GM21381 (cell line): ENCODE measurements around the gene FGD6.
"Not testable (repeated sequence)": the region's sequence is repeated elsewhere in the genome, so short reads cannot be mapped to it uniquely, and the experiment has no call there.

Source experiments
- ATAC-seq: cut with Tn5 transposase; IDR thresholded peaks from one replicate; pipeline ENCODE4 v1.9.1; 2021; ENCODE audit warnings: mild to moderate bottlenecking, moderate library complexity; ENCODE audit not compliant: unreplicated experiment

FGD6 gene

DNA sequence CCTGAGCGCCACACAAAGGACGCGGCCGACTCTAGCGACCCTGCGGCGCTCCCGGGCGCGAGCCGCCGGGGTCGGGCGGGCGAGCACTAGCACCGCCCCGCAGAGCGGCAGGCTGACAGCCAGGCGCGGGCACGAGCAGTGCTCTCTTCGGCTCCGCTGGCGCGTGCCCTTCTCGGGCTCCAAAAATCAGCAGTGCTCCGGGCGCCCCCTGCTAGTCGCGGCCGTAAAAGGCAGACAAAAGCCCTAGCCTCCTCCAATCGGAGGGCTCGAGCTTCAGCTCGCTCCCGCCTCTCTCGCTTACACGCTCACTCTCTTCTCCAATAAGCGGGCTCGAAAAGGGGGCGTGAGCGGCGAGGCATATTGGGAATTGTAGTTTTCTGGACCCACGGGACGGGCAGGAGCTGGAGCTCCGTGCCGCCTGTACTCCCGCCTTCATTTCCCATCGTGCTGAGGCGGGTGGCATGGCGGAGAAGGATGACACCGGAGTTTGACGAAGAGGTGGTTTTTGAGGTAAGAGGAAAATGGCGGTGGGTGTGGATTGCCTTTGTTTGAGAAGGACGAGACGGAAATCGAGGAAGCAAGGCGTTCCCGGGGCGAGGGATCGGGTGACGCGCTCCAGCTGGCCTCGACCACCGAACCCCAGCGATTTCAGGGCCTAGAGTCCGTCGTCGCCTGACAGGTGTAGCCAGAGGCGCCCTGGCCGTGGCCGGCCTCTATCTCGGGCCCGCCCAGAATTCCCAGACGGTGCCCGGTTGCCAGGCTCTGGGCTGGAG lies at the start of gene FGD6, which contains the start of gene VEZT:
TSS of gene FGD6 (minus strand) at position 91 of the 773 bp plus-strand sequence. CDS start 227 bp downstream, outside the sequence.
TSS of gene VEZT (plus strand) at position 431 of the 773 bp plus-strand sequence. CDS start at position 475, 44 bp downstream.
- ATAC-seq, result peak; percentile 95

DNA sequence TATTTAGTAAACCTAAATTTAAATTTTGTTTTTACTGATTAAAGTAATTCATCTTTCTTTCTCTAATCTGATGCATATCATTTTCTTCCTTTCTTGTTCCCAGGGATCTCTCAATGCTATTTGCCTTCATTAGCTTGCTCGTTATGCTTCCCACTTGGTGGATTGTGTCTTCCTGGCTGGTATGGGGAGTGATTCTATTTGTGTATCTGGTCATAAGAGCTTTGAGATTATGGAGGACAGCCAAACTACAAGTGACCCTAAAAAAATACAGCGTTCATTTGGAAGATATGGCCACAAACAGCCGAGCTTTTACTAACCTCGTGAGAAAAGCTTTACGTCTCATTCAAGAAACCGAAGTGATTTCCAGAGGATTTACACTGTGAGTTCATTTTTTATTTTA lies 49.0 kb upstream of the FGD6 start:
- ATAC-seq, result no peak

DNA sequence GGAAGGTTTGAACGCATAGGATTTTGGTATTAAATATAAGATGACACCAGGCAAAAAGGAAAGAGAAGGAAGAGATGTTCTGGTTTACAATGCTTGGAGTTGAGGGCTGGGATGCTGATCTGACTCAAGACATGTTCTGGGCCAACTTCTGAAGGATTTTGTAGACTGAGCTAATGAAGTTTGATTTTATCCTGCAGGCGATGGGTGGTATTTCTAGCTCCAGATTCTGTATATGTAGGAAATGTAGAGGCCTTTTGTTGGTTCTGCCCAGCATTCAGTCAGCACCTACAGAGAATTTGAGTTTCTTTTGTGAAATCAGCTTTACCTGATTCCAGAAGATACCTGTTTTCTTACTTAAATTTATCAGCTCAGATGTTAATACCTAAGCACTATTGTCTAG lies 48.5 kb upstream of the FGD6 start:
- ATAC-seq, result no peak

DNA sequence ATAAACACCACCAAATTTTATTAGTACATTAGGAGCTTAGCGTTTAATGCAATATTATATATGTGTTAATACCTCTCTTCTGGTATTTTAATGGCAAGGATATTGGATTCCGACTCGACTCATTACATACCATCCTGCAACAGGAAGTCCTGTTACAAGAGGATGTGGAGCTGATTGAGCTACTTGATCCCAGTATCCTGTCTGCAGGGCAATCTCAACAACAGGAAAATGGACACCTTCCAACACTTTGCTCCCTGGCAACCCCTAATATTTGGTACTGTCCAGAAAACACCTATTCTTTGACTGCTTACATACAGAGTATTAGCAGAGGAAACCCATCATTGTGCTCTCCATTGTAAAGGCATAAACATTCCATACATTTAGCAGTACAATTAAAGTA lies 45.5 kb upstream of the FGD6 start:
- no peak for ATAC-seq

DNA sequence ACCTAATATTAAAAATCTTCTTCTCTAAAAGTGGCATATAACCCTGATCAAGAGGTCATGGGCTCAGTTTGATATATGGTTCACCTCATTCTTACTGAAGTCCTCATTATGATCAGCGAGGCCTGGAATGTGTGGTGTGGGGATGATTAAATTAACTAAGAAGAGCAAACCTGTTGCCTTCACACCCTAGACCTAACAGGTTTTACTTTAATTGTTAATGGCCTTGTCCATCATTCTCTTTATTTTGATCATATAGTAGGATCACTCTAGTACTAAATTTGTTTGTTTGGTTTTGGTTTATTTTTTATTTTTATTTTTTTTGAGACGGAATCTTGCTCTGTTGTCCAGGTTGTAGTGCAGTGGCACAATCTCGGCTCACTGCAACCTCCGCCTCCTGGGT lies 43.8 kb upstream of the FGD6 start:
- ATAC-seq, result no peak

DNA sequence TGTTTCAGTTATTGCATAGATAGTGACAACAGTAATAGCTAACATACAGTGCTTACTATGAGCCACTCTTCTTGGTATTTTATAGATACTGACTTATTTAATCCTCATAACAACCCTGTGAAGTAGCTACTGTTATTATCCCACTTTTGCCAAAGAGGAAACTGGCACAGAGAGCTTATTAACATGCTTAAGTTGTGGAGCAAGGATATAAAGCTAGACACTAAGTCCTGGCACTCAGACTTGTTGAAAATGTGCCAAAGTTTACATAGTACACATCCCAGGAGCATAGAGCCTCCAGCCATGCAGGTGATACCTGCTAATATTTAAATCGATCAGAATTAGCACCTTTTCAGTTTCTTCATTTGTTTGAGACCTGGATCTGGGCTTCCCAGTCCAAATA lies 42.1 kb upstream of the FGD6 start:
- ATAC-seq, result no peak

DNA sequence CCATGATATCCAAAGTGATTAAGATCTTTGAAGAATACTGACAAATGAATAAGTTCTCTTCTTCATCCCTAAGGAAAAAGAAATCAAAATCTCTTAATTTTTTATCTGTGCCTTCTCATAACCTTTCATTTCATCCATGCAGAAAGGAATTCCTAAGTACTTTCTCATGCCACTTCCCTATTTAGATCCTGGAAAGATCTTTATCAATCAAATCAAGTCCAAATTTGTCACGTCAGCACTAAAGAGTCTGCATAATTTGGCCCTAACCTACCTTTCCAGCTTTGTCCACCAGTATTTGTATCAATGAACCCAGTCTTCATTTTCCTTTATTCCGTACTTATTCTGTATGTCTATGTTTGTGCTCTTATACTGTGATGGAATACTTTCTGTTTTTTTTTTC lies 41.5 kb upstream of the FGD6 start:
- ATAC-seq, result no peak

DNA sequence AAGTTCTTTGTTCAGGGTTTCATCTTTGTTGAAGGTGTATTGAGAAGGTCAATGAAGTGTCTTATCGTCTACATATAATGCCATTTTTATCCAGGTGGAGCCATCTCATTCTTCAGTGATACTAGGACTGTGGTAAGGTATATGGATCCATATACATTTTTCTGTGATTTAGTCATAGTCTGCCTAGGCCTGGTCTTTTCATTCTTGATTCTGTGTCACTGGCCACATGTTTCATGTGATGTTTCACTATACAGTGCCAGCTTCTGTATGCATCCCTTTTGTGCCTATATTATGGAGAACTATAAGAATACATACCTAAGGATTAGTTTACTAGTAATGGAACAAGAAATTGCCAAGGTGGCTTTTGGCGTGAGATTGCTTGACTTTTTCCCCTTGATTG lies 40.9 kb upstream of the FGD6 start:
- no peak for ATAC-seq

DNA sequence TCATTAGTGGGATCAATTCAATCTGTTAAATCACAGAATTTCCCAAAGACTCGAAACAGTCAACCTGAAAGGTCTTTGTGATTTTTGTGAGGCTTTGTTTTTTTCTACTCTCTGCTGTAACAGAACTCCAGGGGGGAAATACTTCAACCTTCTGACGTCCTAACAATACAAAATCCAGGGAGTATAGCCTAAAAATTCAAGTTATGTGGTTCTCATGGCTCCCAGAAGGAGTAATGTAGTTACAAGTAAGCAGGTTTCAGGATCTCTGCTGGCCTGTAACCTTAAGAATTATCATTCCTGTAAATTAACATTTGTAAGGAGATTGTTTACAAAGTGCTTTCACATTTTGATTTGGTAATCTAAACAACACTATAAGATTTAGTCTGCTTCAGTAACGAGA lies 40.3 kb upstream of the FGD6 start:
- ATAC-seq, result no peak

DNA sequence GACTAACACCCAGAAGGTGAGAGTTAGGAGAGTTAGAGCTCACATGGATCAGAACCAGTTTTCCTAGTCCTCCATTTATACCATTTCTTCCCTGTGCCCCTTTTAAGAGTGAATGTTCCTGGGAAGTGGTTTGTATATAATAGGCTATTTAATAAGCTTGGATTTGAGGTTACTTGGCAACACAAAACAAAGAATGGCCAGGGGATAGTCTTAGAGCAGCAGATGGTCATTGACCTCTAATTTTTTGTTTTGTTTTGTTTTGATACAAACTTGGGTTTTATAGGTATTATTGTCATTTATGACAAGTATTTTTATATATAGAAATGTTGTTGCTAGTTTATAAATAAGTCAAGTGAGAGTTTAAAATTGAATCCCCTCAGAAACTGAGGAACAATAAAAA lies 36.1 kb upstream of the FGD6 start:
- no peak for ATAC-seq

DNA sequence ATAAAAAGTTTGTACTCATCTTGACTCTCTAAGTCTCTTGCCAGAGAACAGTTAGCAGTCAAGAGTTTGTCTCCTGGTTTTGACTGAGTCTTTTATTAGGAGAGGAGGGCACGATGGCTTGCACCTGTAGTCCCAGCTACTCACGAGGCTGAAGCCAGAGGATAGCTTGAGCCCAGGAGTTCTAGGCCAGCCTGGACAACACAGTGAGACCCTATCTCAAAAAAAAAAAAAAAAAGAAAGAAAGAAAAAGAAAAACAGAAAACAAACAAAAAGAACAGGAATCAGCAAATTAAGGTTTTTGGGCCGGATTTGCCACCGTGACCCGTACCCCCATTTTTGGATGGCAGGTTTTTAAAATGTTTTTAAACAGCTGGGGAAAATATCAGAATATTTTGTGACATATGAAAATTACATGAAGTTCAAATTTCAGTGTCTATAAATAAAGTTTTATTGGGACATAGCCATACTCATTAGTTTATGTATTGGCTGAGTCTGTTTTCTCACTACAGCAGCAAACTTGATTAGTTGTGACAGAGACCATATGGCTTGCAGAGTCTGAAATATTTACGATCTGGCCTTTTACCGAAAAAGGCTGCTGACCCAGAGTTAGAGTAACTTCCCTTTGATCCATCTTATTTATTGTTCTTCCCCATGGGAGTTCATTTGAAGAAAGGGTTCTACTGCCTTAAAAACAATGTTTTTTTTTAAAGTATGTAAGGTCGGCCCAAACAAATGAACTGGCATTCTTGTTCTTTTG lies 31.5 kb upstream of the FGD6 start:
- no peak for ATAC-seq

DNA sequence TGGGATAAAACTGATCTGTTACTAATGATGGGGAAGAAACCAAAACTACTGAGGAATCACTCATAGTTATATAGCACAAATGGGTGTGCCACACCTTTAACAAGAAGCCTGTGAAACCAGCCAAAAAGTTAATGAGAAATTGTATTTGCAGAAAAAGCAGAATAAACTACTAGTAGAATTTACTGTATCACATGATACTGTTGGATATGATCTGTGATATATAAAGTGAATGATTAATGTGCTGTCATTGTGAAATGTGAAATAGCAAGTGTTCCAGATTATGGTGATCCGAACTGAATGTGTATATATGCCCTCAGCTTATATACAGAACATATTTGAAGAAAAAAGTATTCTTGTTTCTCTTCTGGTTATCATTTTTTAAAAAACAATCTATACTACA lies 30.8 kb upstream of the FGD6 start:
- ATAC-seq, result no peak

DNA sequence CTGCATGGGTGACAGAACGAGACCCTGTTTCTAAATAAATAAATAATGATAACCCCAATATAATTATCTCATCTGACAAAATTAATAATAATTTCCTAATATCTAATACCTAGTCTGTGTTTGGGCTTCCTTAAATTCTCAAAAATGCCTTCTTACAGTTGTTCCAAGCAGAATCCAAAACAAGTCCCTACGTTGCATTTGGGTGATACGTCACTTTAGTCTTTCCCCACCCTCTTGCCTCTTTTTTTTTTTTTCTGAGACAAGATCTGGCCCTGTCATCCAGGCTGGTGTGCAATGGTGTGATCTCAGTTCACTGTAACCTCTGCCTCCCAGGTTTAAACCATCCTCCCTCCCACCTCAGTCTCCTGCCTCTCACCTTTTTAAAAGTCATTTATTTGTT lies 27.1 kb upstream of the FGD6 start:
- no peak for ATAC-seq

DNA sequence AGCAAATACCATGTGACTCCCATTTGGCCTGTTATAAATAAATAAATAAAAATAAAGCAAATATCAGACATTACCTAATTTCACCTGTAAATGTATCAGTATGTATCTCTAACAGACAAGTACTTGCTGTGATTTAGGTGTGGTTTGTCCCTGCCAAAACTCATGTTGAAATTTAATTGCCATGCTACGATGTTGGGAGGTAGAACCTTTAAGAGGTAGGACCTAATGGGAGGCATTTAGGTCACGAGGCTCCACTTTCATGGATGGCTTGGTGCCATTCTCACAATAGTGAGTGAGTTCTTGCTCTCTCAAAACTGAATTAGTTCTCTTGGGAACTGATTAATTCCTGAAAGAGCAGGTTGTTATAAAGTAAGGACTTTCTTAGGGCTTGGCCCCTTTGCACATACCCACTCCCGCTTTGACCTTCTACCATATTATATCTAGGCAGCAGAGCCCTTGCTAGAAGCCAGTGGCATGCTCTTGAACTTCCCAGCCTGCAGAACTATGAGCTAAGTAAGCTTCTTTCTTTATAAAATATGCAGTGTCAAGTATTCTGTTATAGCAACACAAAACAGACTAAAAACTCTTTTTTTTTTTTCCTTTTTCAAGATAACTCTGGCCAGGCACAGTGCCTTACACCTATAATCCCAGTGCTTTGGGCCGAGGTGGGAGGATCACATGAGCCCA lies 26.4 kb upstream of the FGD6 start:
- ATAC-seq, result no peak

DNA sequence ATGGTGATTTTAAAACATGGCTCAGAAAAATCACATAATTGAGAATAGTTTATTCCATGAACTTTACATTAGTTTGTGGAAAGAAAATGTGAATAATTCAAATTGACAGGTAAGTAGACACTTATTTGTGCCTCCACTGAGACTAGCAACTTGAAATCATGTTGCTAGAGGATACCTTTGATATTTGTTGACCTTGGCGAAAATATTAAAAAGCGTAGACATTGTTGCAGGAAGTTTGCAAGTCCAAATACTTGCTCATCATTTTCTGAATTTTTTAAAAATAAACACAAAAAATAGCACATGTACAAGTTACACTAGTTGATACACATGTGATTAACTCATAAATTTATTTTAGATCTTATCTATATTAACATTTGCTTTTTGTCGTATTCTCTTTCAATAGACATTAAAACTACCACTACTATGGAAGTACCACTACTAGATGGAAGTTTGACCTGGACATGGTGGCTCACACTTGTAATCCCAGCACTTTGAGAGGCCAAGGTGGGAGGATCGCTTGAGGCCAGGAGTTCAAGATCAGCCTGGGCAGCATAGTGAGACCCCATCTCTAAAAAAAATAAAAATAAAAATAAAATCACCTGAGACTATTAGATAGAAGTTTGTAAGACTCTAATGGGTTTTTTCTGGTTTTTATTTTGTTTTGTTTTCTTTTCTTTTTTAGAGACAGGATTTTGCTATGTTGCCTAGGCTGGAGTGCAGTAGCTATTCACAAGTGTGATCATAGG lies 24.7 kb upstream of the FGD6 start:
- ATAC-seq, result no peak

DNA sequence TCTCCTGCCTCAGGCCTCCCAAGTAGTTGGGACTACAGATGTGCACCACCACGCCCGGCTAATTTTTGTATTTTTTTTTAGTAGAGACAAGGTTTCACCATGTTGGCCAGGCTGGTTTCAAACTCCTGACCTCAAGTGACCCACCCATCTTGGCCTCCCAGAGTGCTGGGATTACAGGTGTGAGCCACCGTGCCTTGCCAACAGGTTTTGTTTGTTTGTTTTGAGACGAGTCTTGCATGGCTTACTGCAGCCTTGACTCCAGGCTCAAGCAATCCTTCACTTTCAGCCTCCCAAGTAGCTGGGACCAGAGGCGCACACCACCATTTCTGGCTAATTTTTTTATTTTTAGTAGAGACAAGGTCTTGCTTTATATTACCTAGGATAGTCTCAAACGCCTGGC lies 23.9 kb upstream of the FGD6 start:
- not testable (repeated sequence) for ATAC-seq

DNA sequence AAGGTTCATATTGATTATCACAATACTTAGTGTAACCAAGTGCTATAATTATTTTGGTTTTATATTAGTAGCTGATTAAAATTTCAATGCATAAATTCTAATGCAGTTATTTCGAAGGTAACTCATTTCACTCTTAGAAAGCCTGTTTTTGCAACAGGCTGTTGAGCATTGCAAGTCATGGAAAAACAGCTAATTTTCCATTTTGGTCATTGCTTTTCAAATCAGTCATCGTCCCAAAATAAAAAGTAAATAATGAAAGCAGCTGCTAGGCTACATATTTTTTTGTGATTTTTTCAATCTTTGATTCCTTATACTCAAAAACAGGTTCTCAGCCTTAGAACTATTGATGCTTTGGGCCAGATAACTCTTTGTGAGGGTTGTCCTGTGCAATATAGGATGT lies 23.3 kb upstream of the FGD6 start:
- no peak for ATAC-seq

DNA sequence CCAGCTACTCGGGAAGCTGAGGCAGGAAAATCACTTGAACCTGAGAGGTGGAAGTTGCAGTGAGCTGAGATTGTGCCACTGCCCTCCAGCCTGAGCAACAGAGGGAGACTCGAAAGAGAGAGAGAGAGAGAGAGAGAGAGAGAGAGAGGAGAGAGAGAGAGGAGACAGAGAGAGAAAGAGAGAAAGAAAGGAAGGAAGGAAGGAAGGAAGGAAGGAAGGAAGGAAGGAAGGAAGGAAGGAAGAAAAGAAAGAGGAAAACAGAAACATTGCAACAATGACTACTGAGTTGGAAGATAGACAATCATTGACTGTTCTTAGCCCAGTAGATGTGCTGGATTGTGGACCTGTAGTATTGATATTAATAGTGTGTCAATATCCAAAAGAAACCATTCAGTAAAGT lies 22.6 kb upstream of the FGD6 start:
- not testable (repeated sequence) for ATAC-seq

DNA sequence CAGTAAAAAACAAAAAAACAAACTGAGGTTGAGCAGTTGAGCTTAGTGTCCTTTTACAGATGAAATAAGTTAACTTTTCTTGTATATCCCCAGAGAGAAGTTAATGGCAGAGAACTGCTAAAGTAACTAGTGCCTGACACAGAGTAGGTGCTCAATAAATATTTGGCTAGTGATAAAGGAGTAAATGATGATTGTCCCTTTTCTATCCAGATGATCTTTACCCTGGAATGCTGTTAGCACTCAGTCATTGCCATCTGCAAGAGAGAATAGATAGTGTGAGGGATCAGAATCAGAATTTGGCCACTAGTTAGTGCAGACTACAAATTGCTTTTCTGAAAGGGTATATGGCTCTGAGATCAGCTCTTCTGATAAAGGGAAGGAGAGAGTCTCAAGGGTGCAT lies 21.9 kb upstream of the FGD6 start:
- ATAC-seq, result no peak

DNA sequence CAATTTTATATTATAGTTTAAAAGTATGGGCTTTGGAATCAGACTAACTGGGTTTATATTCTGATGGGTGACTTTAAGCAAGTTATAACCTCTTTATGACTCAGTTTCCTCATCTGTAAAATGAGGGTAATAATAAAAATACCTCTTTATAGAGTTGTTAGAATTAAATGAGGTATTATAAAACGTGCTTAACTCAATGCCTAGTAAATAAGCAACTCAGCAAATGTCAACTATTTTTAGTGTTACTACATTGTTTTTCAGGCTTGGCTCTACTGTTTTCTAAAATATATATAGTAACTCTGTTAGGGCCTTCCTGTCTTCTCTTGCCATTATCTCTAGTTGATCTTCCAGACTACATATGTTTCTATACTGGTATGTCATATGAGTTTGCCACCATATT lies 20.9 kb upstream of the FGD6 start:
- ATAC-seq, result no peak

DNA sequence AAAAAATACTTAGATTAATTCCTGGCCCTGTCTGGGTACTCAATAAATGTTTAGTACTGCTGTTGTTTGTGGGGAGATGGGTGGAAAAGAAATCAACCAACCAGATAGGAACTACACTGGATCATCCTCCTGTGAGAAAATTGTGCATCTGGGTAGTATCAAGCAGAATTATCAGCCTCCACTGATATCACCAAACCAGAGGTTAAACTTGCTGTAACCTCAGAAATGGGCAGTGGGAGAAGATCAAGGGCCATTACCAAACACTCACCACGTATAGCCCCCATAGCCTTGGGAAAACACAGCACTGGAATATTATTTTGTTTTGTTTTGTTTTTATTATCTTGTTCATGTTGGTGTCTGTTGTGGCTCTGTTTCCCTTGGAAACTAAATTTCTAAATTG lies 20.0 kb upstream of the FGD6 start:
- ATAC-seq, result no peak
